H1 (cell line): ENCODE data around the gene RNASE1.

Source experiments
- KDM5A ChIP-seq: fragments of 200-600 bp; IDR thresholded peaks from 2 replicates; pipeline ENCODE4 v1.7.1; 2012; ENCODE audit warnings: mild to moderate bottlenecking, low read length, inconsistent platforms, mixed read lengths
- TF ChIP-seq, protein P1 (sequence below), 3 experiments: IDR thresholded peaks; 1 replicate in 2 of 3; 2 replicates in 1 of 3; pipeline versions ENCODE4 v1.5.1 to v1.6.1; 2011; ENCODE audit warnings: low read length in 3 of 3, mild to moderate bottlenecking in 3 of 3, inconsistent platforms in 2 of 3, low read depth in 1 of 3, moderate library complexity in 1 of 3; ENCODE audit not compliant: insufficient read depth in 1 of 3; ENCODE audit errors: control extremely low read depth in 1 of 3

GRCh38 chr14:20823859-20824258, 21.2 kb upstream of the RNASE1 start:
- TF ChIP-seq, protein P1, sequence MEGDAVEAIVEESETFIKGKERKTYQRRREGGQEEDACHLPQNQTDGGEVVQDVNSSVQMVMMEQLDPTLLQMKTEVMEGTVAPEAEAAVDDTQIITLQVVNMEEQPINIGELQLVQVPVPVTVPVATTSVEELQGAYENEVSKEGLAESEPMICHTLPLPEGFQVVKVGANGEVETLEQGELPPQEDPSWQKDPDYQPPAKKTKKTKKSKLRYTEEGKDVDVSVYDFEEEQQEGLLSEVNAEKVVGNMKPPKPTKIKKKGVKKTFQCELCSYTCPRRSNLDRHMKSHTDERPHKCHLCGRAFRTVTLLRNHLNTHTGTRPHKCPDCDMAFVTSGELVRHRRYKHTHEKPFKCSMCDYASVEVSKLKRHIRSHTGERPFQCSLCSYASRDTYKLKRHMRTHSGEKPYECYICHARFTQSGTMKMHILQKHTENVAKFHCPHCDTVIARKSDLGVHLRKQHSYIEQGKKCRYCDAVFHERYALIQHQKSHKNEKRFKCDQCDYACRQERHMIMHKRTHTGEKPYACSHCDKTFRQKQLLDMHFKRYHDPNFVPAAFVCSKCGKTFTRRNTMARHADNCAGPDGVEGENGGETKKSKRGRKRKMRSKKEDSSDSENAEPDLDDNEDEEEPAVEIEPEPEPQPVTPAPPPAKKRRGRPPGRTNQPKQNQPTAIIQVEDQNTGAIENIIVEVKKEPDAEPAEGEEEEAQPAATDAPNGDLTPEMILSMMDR (IDR thresholded peaks at IDR 0.05; ENCODE audit: control extremely low read depth in 1 of 3, insufficient read depth in 1 of 3, low read depth in 1 of 3, low read length in 3 of 3): no peak
- no peak for TF ChIP-seq KDM5A
